Trophoblast cell (in vitro differentiated cells and primary cell): Measurements from ENCODE around the gene TNFSF13.

Experiments used
- DNase-seq, 2 donors: peaks; one replicate each; pipeline ENCODE4 v3.0.0-alpha.2; 2016
- H2AFZ ChIP-seq: 2 replicates; pipeline ENCODE4 v1.6.1; 2013; ENCODE audit warnings: low read length, moderate library complexity, mild to moderate bottlenecking; ENCODE audit not compliant: insufficient read depth, poor library complexity
- H2AK5ac ChIP-seq: 2 replicates; pipeline ENCODE4 v1.6.1; 2013; ENCODE audit warnings: mild to moderate bottlenecking, low read length
- H2BK120ac ChIP-seq: 2 replicates; pipeline ENCODE4 v1.6.1; 2013; ENCODE audit warnings: low read length, mild to moderate bottlenecking, moderate library complexity; ENCODE audit not compliant: insufficient read depth, poor library complexity
- H2BK12ac ChIP-seq: 2 replicates; pipeline ENCODE4 v1.6.1; 2013; ENCODE audit warnings: mild to moderate bottlenecking, low read length, moderate library complexity
- H2BK5ac ChIP-seq: 2 replicates; pipeline ENCODE4 v1.6.1; 2013; ENCODE audit warnings: low read length, low read depth, moderate library complexity, mild to moderate bottlenecking; ENCODE audit not compliant: poor library complexity
- H3K14ac ChIP-seq: 2 replicates; pipeline ENCODE4 v1.6.1; 2013; ENCODE audit warnings: mild to moderate bottlenecking, low read length
- H3K18ac ChIP-seq: 2 replicates; pipeline ENCODE4 v1.6.1; 2013; ENCODE audit warnings: mild to moderate bottlenecking, low read length
- H3K23ac ChIP-seq: 2 replicates; pipeline ENCODE4 v1.6.1; 2013; ENCODE audit warnings: low read length
- H3K27ac ChIP-seq: 2 replicates; pipeline ENCODE4 v1.5.1; 2013; ENCODE audit warnings: low read depth, mild to moderate bottlenecking, inconsistent platforms, low read length, moderate library complexity
- H3K27me3 ChIP-seq: 2 replicates; pipeline ENCODE4 v1.6.1; 2013; ENCODE audit warnings: inconsistent platforms, mild to moderate bottlenecking, low read length, moderate library complexity; ENCODE audit not compliant: insufficient read depth
- H3K36me3 ChIP-seq, 2 experiments: 1 replicate in 1 of 2; 2 replicates in 1 of 2; pipeline ENCODE4 v1.6.1; 2013; ENCODE audit warnings: low read length in 2 of 2, mild to moderate bottlenecking in 2 of 2, moderate library complexity in 1 of 2; ENCODE audit not compliant: insufficient read depth in 2 of 2, control insufficient read depth in 1 of 2
- H3K4ac ChIP-seq: 2 replicates; pipeline ENCODE4 v1.6.1; 2013; ENCODE audit warnings: low read depth, mild to moderate bottlenecking, low read length, moderate library complexity
- H3K4me1 ChIP-seq, 2 experiments: 1 replicate in 1 of 2; 2 replicates in 1 of 2; pipeline ENCODE4 v1.6.1; 2013; ENCODE audit warnings: low read length in 2 of 2, mild to moderate bottlenecking in 2 of 2, moderate library complexity in 1 of 2; ENCODE audit not compliant: insufficient read depth in 2 of 2, control insufficient read depth in 1 of 2
- H3K4me2 ChIP-seq: 2 replicates; pipeline ENCODE4 v1.6.1; 2013; ENCODE audit warnings: inconsistent platforms, mild to moderate bottlenecking, low read length, moderate library complexity
- H3K4me3 ChIP-seq: 2 replicates; pipeline ENCODE4 v1.5.1; 2013; ENCODE audit warnings: mild to moderate bottlenecking, low read depth, low read length, inconsistent platforms
- H3K79me1 ChIP-seq: one replicate; pipeline ENCODE4 v1.6.1; 2013; ENCODE audit warnings: low read length
- H3K79me2 ChIP-seq: 2 replicates; pipeline ENCODE4 v1.6.1; 2013; ENCODE audit warnings: low read length, mild to moderate bottlenecking; ENCODE audit not compliant: control insufficient read depth, insufficient read depth, poor library complexity
- H3K9ac ChIP-seq: 2 replicates; pipeline ENCODE4 v1.6.1; 2013; ENCODE audit warnings: mild to moderate bottlenecking, low read length
- H3K9me3 ChIP-seq: 2 replicates; pipeline ENCODE4 v1.6.1; 2013; ENCODE audit warnings: low read depth, mild to moderate bottlenecking, control low read depth, inconsistent platforms, low read length; ENCODE audit not compliant: insufficient read depth
- H4K12ac ChIP-seq: 2 replicates; pipeline ENCODE4 v1.6.1; 2013; ENCODE audit warnings: low read depth, mild to moderate bottlenecking, low read length, moderate library complexity
- H4K8ac ChIP-seq: 2 replicates; pipeline ENCODE4 v1.6.1; 2013; ENCODE audit warnings: low read depth, mild to moderate bottlenecking, low read length, moderate library complexity
- H4K91ac ChIP-seq: one replicate; pipeline ENCODE4 v1.6.1; 2013; ENCODE audit warnings: low read depth, mild to moderate bottlenecking, low read length, moderate library complexity
- WGBS: extraction: QIAGEN DNeasy Blood & Tissue Kit; methylation state at CpG from one replicate; pipeline ENCODE4 v1.1.7; 2013; ENCODE audit warnings: missing lambda C conversion rate; ENCODE audit not compliant: insufficient read length, insufficient coverage; ENCODE audit errors: extremely low coverage; 5-methylcytosine and 5-hydroxymethylcytosine counted together

The TNFSF13 gene

DNA sequence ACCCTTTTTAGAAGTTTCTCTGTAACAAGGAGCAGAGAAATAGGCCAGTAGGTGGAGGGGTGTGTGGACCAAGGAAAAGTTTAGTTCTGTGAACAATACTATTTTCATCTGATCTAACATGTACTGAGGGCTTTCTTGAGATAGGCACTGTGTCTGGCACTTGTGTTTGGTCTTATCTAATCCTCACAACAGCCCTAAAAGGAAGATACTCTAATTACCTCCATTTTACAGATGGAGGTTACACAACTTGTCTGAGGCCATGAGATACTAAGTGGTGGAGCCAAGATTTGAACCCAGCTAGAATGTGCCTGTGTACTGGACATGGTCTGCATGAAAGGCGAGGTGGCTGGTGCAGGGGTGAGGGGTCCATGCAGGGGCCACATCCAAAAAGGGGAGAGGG, 5.2 kb upstream of the TNFSF13 start:
- Histone ChIP-seq H3K23ac (no peak overlapping the region), H3K4ac (no peak overlapping the region), H2BK120ac (no peak overlapping the region), H3K36me3 (no peaks in the 10 kb centered on the region), H4K8ac (no peak overlapping the region), H2AK5ac (no peak overlapping the region), H3K79me1 (peaks cover 6% of the 10 kb centered on the region), H3K14ac (no peak overlapping the region), H2BK12ac (no peak overlapping the region), H3K4me1 (peaks cover 8 to 10% of the 10 kb centered on the region in 2 experiments), H3K4me3 (no peak overlapping the region), H3K27ac (no peak overlapping the region), H3K4me2 (no peak overlapping the region), H2BK5ac (no peak overlapping the region), H3K27me3 (no peaks in the 10 kb centered on the region), H2AFZ (no peak overlapping the region), H3K9ac (no peak overlapping the region), H3K18ac (no peak overlapping the region), H3K9me3 (no peaks in the 10 kb centered on the region), H4K12ac (no peak overlapping the region), H4K91ac (no peak overlapping the region), H3K79me2 (no peaks in the 10 kb centered on the region)
- WGBS: no CpG with 5 or more reads among the region's 1 CpG
- no peak for DNase-seq

DNA sequence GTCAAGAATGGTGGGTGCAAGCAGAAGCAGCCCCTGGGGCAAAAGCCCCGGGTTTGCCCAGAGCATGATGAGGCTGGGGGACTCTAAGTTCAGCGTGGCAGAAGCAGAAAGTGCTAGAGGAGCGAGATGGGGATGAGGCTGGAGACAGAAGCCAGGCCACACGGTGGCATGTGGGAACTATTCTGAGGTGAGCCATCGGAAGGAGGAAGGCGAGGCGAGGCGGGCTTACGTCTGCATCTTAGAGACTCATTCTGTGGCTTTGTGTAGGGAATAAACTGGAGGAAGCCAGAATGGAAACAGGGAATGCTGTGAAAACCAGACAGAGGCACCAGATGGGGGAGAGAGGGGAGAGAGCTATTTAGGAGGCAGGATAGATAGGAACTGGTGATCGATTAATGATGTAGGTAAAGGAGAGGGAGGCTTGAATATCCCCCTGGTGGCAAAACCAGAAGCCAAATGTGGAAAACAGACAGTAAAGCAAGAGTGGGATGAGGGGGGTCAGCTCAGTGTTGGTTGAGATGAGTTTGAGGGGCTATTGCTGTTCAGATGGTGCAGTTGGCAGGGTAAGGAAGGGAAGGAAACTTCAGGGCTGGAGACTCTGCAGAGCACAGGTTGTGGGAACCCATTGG, 3.1 kb upstream of the TNFSF13 start:
- H4K12ac ChIP-seq: no peak overlapping the region
- no peak overlapping the region for H3K9ac ChIP-seq
- DNase-seq: no peak
- no peak overlapping the region for H2AFZ ChIP-seq
- no peak overlapping the region for H3K18ac ChIP-seq
- H3K4me1 ChIP-seq: peaks cover 3 to 4% of the 10 kb centered on the region in 2 experiments
- H3K27ac ChIP-seq: no peak overlapping the region
- no peaks in the 10 kb centered on the region for H3K36me3 ChIP-seq
- no peak overlapping the region for H2BK120ac ChIP-seq
- WGBS: no CpG with 5 or more reads among the region's 10 CpGs
- no peak overlapping the region for H4K91ac ChIP-seq
- H3K9me3 ChIP-seq: no peaks in the 10 kb centered on the region
- H3K4me3 ChIP-seq: no peak overlapping the region
- H2BK12ac ChIP-seq: no peak overlapping the region
- H3K79me2 ChIP-seq: no peaks in the 10 kb centered on the region
- H3K4me2 ChIP-seq: no peak overlapping the region
- no peaks in the 10 kb centered on the region for H3K27me3 ChIP-seq
- no peak overlapping the region for H2BK5ac ChIP-seq
- no peaks in the 10 kb centered on the region for H3K79me1 ChIP-seq
- H3K14ac ChIP-seq: no peak overlapping the region
- no peak overlapping the region for H3K4ac ChIP-seq
- no peak overlapping the region for H4K8ac ChIP-seq
- H3K23ac ChIP-seq: no peak overlapping the region
- no peak overlapping the region for H2AK5ac ChIP-seq

DNA sequence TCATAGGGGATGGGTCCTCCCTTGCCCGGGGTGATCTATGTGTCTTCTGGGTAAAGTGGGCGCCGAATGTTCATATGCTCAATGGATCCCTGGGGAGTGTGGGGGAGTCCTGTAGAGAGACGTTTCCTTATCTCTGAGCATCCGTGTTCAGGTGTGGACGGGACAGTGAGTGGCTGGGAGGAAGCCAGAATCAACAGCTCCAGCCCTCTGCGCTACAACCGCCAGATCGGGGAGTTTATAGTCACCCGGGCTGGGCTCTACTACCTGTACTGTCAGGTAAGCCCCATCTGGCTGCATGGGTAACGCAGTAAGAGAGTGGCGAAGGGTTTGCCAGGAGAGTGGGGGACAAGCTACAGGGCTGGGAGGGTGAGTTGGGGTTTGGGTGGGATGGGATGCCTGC, 1.9 kb upstream of the TNFSF13 start:
- H2BK5ac ChIP-seq: no peak overlapping the region
- H3K79me1 ChIP-seq: peaks cover 6% of the 10 kb centered on the region
- no peak overlapping the region for H4K12ac ChIP-seq
- H3K4me2 ChIP-seq: no peak overlapping the region
- no peak overlapping the region for H2BK120ac ChIP-seq
- H3K18ac ChIP-seq: no peak overlapping the region
- no peak overlapping the region for H4K8ac ChIP-seq
- H3K23ac ChIP-seq: no peak overlapping the region
- H3K9me3 ChIP-seq: no peaks in the 10 kb centered on the region
- WGBS: no CpG with 5 or more reads among the region's 12 CpGs
- no peak overlapping the region for H3K4ac ChIP-seq
- no peaks in the 10 kb centered on the region for H3K27me3 ChIP-seq
- no peak for DNase-seq
- no peak overlapping the region for H2AK5ac ChIP-seq
- no peak overlapping the region for H2AFZ ChIP-seq
- H3K27ac ChIP-seq: no peak overlapping the region
- no peak overlapping the region for H3K14ac ChIP-seq
- H3K9ac ChIP-seq: no peak overlapping the region
- H2BK12ac ChIP-seq: no peak overlapping the region
- peaks cover 4 to 7% of the 10 kb centered on the region in 2 experiments for H3K4me1 ChIP-seq
- H4K91ac ChIP-seq: no peak overlapping the region
- no peaks in the 10 kb centered on the region for H3K36me3 ChIP-seq
- no peak overlapping the region for H3K4me3 ChIP-seq
- H3K79me2 ChIP-seq: peaks cover 3% of the 10 kb centered on the region

DNA sequence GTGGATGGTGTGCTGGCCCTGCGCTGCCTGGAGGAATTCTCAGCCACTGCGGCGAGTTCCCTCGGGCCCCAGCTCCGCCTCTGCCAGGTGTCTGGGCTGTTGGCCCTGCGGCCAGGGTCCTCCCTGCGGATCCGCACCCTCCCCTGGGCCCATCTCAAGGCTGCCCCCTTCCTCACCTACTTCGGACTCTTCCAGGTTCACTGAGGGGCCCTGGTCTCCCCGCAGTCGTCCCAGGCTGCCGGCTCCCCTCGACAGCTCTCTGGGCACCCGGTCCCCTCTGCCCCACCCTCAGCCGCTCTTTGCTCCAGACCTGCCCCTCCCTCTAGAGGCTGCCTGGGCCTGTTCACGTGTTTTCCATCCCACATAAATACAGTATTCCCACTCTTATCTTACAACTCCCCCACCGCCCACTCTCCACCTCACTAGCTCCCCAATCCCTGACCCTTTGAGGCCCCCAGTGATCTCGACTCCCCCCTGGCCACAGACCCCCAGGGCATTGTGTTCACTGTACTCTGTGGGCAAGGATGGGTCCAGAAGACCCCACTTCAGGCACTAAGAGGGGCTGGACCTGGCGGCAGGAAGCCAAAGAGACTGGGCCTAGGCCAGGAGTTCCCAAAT, 1.3 kb upstream of the TNFSF13 start:
- no peak overlapping the region for H3K27ac ChIP-seq
- H3K4ac ChIP-seq: no peak overlapping the region
- no peak overlapping the region for H2AFZ ChIP-seq
- peaks cover 11% of the 10 kb centered on the region for H3K79me1 ChIP-seq
- peaks cover 4 to 7% of the 10 kb centered on the region in 2 experiments for H3K4me1 ChIP-seq
- no peaks in the 10 kb centered on the region for H3K27me3 ChIP-seq
- H3K79me2 ChIP-seq: peaks cover 8% of the 10 kb centered on the region
- 100% methylated on average over 1 of the region's 19 CpGs for WGBS
- no peaks in the 10 kb centered on the region for H3K9me3 ChIP-seq
- H4K12ac ChIP-seq: no peak overlapping the region
- H2BK12ac ChIP-seq: no peak overlapping the region
- no peak overlapping the region for H2AK5ac ChIP-seq
- no peak overlapping the region for H2BK5ac ChIP-seq
- H3K18ac ChIP-seq: no peak overlapping the region
- H3K9ac ChIP-seq: no peak overlapping the region
- no peak overlapping the region for H4K91ac ChIP-seq
- H3K36me3 ChIP-seq: no peaks in the 10 kb centered on the region
- no peak overlapping the region for H4K8ac ChIP-seq
- no peak overlapping the region for H3K23ac ChIP-seq
- DNase-seq: no peak
- no peak overlapping the region for H2BK120ac ChIP-seq
- no peak overlapping the region for H3K14ac ChIP-seq
- H3K4me2 ChIP-seq: no peak overlapping the region
- H3K4me3 ChIP-seq: no peak overlapping the region
